Activated B cell treated with CpG ODN at 0.5 μM for 24 hours (primary cell): ENCODE data around the gene TMEM184A. TPM values are rescaled to one million over a fixed set of nuclear protein-coding genes. Genes with fewer than 3 reads are reported as not detected.

Experiments used
- ATAC-seq: fragments of 200-7000 bp; cut with Tn5 transposase; one replicate; pipeline ENCODE4 v1.10.0; 2021; ENCODE audit warnings: low read depth, mild to moderate bottlenecking, moderate library complexity
- CTCF ChIA-PET: fragments of 350-600 bp; sonication (Branson Sonifier 250); formaldehyde crosslinking; loops from one replicate; lab custom pipeline; 2021; ENCODE audit warnings: antibody characterized with exemption; lab: Charles Lee
- POLR2A ChIA-PET: fragments of 350-600 bp; sonication (Branson Sonifier 250); formaldehyde crosslinking; loops from one replicate; lab custom pipeline; 2021; ENCODE audit warnings: antibody characterized with exemption; lab: Charles Lee
- DNase-seq: peaks from one replicate; pipeline ENCODE4 v3.0.0; 2022
- H3K27ac Mint-ChIP-seq: one replicate; pipeline ENCODE4 v1.8.0; 2020; ENCODE audit warnings: mixed read lengths
- H3K27me3 Mint-ChIP-seq: one replicate; pipeline ENCODE4 v1.8.0; 2021; ENCODE audit warnings: mixed read lengths
- H3K36me3 Mint-ChIP-seq: one replicate; pipeline ENCODE4 v1.8.0; 2021; ENCODE audit warnings: low read depth, mixed read lengths
- H3K4me1 Mint-ChIP-seq: one replicate; pipeline ENCODE4 v1.8.0; 2021; ENCODE audit warnings: mixed read lengths
- H3K4me3 Mint-ChIP-seq: one replicate; pipeline ENCODE4 v1.8.0; 2020; ENCODE audit warnings: mild to moderate bottlenecking, mixed read lengths
- H3K9me3 Mint-ChIP-seq: one replicate; pipeline ENCODE4 v1.8.0; 2020; ENCODE audit warnings: mixed read lengths
- intact Hi-C: fragments of 100-400 bp; cut with micrococcal nuclease; formaldehyde crosslinking; loops from one replicate; pipeline ENCODE4 v1.15.1; 2024
- total RNA-seq: library from RNA; stranded (reverse); gene quantifications from 2 replicates; pipeline ENCODE4 v1.2.3, GENCODE V29; 2022
- TF ChIP-seq, protein P1 (sequence below): fragments of 200-600 bp; IDR thresholded peaks from one replicate; pipeline ENCODE4 v1.8.0; 2022; ENCODE audit warnings: antibody characterized with exemption, mild to moderate bottlenecking

Gene TMEM184A
- total RNA-seq, 1 donor from 2014 or later: not detected

GRCh38 chr7:1536743-1537534 is 19.1 kb downstream of the TMEM184A start:
- DNase-seq (no peak), ATAC-seq (no peak)
- POLR2A ChIA-PET: no interaction called here
- Mint-ChIP-seq H3K27me3 (no peaks in the 10 kb centered on the region), H3K9me3 (no peaks in the 10 kb centered on the region), H3K4me1 (peaks cover 23% of the 10 kb centered on the region), H3K36me3 (peaks cover 43% of the 10 kb centered on the region), H3K4me3 (no peak overlapping the region), H3K27ac (no peak overlapping the region)
- intact Hi-C loops: loop anchor here (10.0 kb wide), 1 partner anchor 302 kb away; the partner anchor contains the start of gene UNCX
- TF ChIP-seq, protein P1, sequence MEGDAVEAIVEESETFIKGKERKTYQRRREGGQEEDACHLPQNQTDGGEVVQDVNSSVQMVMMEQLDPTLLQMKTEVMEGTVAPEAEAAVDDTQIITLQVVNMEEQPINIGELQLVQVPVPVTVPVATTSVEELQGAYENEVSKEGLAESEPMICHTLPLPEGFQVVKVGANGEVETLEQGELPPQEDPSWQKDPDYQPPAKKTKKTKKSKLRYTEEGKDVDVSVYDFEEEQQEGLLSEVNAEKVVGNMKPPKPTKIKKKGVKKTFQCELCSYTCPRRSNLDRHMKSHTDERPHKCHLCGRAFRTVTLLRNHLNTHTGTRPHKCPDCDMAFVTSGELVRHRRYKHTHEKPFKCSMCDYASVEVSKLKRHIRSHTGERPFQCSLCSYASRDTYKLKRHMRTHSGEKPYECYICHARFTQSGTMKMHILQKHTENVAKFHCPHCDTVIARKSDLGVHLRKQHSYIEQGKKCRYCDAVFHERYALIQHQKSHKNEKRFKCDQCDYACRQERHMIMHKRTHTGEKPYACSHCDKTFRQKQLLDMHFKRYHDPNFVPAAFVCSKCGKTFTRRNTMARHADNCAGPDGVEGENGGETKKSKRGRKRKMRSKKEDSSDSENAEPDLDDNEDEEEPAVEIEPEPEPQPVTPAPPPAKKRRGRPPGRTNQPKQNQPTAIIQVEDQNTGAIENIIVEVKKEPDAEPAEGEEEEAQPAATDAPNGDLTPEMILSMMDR: no peak
- CTCF ChIA-PET: interaction anchor here (0.8 kb wide), 1 partner anchor 20 kb away, joined by 3 read pairs; no protein-coding TSS in a partner anchor

- TF ChIP-seq, protein P1: no peak
- CTCF ChIA-PET: interaction anchor here (0.8 kb wide), 1 partner anchor 20 kb away, joined by 3 read pairs; no protein-coding TSS in a partner anchor
Measured at GRCh38 chr7:1536455-1536742, 19.6 kb downstream of the TMEM184A start.

GRCh38 chr7:1535701-1536454 is 20.1 kb downstream of the TMEM184A start:
- CTCF ChIA-PET: no interaction called here
- H3K4me1 Mint-ChIP-seq: peaks cover 30% of the 10 kb centered on the region
- POLR2A ChIA-PET: no interaction called here
- H3K36me3 Mint-ChIP-seq: peaks cover 35% of the 10 kb centered on the region
- ATAC-seq: no peak
- intact Hi-C loops: loop anchor here (10.0 kb wide), 1 partner anchor 301 kb away; the partner anchor contains the start of gene UNCX
- H3K4me3 Mint-ChIP-seq: no peak overlapping the region
- TF ChIP-seq, protein P1: no peak
- no peaks in the 10 kb centered on the region for H3K9me3 Mint-ChIP-seq
- no peak overlapping the region for H3K27ac Mint-ChIP-seq
- H3K27me3 Mint-ChIP-seq: no peaks in the 10 kb centered on the region
- DNase-seq: no peak

More at GRCh38 chr7:1536455-1536742, 19.6 kb downstream of the TMEM184A start:
- Mint-ChIP-seq H3K4me1 (peaks cover 29% of the 10 kb centered on the region), H3K9me3 (no peaks in the 10 kb centered on the region), H3K27me3 (no peaks in the 10 kb centered on the region), H3K4me3 (no peak overlapping the region), H3K36me3 (peaks cover 40% of the 10 kb centered on the region), H3K27ac (no peak overlapping the region)
- no peak for ATAC-seq
- DNase-seq: no peak
- intact Hi-C loops: loop anchor here (10.0 kb wide), 1 partner anchor 302 kb away; the partner anchor contains the start of gene UNCX
- POLR2A ChIA-PET: no interaction called here

DNA sequence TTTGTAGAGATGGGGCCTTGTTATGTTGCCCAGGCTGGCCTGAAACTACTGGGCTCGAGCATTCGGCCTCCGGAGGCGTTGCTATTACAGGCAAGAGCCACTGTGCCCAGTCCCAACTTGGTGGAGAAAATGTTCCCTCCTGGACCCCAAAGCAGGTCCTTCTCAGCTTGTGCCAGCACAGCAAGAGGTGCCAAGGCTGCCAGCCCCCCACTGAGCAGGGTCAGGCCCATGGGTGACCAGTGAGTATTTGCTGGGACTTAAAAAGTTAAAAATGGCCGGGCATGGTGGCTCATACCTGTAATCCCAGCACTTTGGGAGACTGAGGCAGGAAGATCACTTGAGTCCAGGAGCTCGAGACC is 20.9 kb downstream of the TMEM184A start:
- no peaks in the 10 kb centered on the region for H3K27me3 Mint-ChIP-seq
- no peak for DNase-seq
- ATAC-seq: no peak
- peaks cover 30% of the 10 kb centered on the region for H3K36me3 Mint-ChIP-seq
- H3K27ac Mint-ChIP-seq: no peak overlapping the region
- TF ChIP-seq, protein P1: no peak
- H3K9me3 Mint-ChIP-seq: no peaks in the 10 kb centered on the region
- ChIA-PET CTCF (no interaction called here), POLR2A (interaction anchor here (0.6 to 1.1 kb wide), 4 partner anchors 9 to 718 kb away, joined by 3 to 4 read pairs (median 3); no protein-coding TSS in a partner anchor)
- peaks cover 32% of the 10 kb centered on the region for H3K4me1 Mint-ChIP-seq
- intact Hi-C loops: loop anchor here (10.0 kb wide), 1 partner anchor 300 kb away; the partner anchor contains the start of gene UNCX
- no peak overlapping the region for H3K4me3 Mint-ChIP-seq
